ENCODE data around the gene ITLN1.

Gene ITLN1

DNA sequence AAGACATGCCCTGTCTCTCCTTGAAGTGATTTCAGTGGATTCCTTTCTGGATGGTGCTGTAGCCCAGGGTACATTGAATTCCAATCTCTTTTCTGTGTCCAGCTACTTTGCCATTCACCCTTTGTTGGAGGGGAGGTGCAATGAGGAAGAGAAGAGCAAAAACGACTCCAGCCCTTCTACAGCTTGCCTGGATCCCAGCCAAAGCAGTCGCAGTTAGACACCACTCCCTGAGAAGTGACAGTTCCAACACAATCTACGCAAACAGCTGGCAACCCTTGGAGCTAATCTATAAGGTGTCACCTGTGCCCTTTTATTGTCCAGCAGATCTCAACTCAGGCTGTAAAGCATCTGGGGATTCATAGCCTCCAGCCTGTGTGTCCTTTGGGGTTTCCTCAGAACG, 26.9 kb downstream of the ITLN1 start:
- DNase-seq (ENCODE audit: low read depth in 2 of 2) = no peak

DNA sequence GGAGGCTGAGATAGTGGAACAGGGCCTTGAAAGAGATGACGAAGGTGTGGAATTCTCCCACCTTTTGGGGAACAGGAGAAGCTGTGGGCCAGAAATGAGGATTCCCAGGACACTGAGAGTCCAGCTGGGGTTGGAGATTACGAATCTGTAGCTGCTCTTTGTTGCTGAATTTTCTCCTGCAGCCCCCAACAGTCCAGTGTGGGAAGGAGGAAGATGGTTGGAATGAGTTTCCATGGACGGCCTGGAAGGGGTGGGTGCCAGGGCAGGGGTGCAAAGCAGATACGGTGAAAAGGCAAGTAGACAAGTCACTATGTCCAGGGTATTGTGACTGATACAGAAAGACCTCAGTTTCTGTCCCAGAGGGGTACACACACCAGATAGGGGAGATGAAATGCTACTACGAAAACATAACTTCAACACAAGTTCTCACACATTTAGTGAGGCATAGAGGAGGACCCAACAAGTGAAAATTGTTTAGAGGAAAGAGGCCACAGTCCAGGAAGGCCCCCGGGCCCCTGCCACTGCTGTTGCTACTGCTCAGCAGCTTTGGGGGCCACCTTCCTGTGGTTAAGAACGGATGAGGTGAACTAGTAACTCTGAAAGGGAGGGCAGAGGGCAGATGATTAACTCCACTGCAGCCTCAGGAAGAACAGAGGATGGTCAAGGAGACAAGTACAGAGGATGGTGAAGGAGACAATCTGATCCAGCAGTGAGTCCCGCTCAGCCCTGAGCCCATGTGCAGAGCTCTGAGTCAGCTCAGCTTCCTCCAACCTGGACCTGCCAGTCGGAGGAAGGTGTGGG, 29.6 kb downstream of the ITLN1 start:
- no peak for DNase-seq (ENCODE audit: low read depth in 2 of 2)

DNA sequence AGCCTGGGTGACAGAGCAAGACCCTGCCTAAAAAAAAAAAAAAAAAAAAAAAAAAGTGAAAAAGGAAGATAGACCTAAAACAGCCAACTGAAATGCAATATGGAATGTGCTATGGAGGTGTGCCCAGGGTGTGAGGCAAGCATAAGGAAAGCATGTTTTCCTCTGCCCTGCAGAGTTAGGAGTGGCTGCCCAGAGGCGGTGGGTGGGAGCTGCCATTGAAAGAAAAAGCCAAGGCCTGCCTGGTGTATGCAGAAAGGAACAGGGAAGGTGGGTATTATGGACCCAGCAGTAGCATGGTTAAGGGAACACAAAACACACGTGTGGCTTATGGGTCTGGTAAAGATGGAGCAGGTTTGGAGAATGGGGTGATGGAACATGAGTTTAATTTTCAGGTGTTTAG, 31.2 kb downstream of the ITLN1 start:
- DNase-seq (ENCODE audit: low read depth in 2 of 2) = no peak

DNA sequence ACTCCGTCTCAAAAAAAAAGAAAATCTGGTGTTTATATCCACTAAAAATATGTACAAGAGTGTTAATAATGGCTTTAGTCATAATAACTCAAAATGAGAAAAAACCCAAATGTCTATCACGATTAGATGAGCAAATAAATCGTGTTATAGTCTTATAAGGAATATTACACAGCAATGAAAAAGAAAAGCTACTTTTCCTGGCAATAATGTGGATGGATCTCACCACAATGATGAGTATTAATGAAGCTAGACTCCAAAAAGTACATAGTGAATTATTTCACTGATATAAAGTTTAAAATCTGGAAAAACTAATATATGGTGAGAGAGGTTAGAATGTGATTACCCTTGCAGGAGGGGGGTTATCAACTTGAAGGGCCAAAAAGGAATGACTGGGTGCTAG, 32.0 kb downstream of the ITLN1 start:
- no peak for DNase-seq (ENCODE audit: low read depth in 2 of 2)

DNA sequence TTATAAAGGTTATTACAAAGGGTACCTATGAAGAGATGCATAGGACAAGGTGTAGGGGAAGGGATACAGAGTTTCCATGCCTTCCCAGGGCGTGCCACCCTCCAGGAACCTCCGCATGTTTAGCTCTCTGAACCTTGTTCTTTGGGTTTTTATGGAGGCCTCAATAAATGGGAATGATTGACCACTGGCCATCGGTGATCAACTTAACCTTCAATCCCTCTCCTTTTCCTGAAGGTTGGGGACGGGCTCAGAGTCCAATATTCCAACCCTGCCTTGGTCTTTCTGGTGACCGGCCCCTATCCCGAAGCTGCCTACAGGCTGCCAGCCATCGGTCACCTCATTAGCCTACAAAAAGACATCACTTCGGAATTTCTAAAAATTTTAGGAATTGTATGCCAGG, 34.0 kb downstream of the ITLN1 start:
- no peak for DNase-seq (ENCODE audit: low read depth in 2 of 2)

DNA sequence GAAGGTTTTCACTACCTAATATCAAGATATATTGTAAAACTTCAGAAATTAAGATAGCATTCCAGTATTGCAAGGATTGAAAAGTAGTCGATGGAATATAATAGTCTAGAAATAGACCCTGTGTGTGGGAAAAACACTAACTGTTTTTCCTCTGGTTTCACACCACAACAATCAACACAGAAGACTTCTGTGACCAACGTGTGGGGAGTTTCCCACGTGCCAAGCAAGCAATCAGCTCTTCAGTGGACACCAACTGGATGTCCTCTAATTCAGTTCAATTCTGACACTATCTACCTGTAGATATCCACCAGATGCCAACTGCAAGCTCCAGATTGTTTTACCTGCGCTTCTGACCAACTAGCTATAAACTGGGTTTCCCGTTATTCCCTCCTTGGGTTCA, 34.4 kb downstream of the ITLN1 start:
- DNase-seq (ENCODE audit: low read depth in 2 of 2) = no peak

DNA sequence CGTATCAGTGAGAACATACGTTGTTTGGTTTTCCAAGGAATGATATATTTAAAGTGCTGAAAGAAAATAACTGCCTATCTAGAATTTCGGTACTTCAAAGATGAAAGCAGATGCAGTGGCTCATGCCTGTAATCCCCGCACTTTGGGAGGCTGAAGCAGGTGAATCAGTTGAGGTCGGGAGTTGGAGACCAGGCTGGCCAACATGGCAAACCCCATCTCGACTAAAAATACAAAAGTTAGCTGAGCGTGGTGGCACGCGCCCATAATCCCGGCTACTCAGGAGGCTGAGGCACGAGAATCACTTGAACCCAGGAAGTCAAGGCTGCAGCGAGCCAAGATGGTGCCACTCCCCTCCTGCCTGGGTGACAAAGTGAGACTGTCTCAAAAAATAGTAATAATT, 38.7 kb downstream of the ITLN1 start:
- DNase-seq (ENCODE audit: low read depth in 2 of 2) = no peak

DNA sequence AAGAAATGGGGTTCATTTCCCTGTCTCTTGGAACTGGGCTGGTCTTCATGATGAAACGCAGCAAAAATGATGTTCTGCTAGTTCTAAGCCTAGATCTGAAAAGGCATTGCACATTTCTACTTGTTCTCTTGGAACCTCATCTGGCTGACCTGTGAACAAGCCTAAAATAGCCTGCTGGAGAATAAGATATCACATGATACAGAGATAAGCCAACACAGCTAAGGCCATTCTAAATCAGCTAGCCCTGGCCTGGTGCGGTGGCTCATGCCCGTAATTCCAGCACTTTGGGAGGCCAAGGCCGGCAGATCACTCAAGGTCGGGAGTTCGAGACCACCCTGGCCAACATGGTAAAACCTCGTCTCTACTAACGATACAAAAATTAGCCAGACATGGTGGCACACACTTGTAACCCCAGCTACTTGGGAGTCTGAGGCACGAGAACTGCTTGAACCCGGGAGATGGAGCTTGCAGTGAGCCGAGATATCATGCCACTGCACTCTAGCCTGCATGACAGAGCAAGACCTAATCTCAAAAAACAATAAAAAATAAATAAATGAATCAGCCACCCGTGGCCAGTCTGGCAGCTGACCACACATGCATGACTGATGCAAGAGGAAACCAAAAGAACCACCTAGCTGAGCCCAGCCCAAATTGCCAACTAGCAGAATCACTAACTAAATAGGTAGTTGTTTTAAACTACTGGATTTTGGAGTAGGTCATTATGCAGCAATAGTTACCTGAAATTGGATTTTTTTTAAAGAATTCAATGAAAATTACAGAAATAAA, 40.3 kb downstream of the ITLN1 start:
- no peak for DNase-seq (ENCODE audit: low read depth in 2 of 2)

DNA sequence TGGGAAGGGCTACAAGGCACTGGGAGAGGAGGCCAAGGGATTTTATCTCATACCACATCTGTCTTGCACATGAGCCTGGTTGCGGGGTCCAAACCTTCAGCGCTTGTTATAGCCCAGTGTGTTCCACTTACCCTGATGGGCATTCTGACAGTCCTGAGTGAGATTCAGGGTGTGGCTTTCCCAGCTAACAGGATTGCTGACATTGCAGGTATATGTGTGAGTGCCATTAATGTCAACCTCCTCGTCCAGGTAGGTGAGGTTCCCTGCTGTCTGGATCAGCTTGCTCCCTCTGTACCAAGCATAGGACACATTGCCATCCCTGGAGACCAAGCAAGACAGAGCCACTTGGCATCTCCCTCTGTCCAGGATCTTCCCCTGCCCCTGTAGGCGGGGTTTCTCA, 43.9 kb downstream of the ITLN1 start:
- no peak for DNase-seq (ENCODE audit: low read depth in 2 of 2)

DNA sequence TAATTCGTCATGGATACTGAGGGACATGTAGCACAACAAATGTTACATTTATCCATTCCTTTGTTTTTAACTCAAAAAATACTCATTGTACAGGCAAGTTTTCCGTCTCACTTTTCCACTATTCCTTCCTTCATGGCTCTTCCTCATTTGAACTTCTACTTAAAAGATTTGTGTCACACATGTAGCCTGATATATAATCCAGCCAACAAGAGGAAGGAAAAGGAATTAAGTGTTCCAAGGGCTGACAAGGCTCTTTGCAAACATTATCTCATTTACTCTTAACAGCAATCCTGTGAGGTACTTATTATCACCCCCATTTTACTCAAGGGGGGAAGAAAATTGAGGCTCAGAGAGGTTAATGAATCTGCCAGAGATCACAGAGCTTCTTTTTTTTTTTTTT, 45.2 kb downstream of the ITLN1 start:
- no peak for DNase-seq (ENCODE audit: low read depth in 2 of 2)

DNA sequence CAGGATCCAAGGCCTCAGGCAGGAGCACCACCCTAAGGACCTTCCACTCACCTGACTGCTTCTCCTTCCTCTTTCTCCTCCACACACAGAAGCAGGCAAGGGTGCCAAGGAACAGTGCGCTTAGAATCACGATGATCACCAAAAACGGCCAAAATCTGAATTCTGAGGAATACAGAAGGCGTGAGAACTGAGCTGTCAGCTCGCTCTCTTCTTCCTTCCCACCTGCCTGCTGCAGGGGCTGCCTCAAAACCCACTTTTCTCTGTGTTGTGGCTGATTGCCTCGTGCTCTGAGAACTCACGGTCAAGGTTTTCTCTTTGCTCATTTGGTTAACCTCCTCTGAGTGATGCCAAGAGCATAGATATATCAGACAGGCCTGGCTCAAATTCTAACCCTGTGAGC, 46.1 kb downstream of the ITLN1 start:
- DNase-seq (ENCODE audit: low read depth in 2 of 2) = no peak

DNA sequence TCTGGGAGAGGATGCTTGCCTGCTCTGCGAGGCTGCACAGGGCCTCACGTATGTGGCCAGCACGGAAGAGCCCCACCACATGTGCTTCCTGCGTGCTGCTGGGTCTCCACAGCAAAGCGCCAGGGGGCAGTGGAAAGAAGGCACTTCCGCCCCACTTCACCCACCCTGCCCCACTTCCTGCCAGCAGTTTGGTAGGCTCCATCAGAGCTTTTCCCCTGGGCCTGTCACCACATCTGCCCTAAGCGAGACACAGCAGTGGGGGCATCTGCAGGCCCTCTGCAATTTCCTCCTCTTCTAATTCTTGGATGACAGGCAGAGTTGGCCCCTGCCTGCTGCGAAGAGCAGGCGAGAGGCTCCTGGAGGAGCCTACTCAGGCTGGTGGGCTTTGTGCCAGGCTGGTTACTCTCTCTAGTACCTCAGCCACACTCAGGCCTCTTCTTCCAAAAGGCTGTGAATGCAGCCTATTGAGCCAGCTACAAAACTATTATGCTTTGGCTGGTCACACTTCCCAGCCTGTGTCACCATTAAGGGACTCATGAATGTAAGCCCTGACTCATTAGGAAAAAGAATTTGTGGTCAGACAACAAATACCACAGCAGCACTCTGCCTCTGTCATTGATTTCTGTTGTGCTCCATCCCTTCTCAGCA, 47.3 kb downstream of the ITLN1 start:
- DNase-seq (ENCODE audit: low read depth in 2 of 2) = peak; percentile 52 to 59

DNA sequence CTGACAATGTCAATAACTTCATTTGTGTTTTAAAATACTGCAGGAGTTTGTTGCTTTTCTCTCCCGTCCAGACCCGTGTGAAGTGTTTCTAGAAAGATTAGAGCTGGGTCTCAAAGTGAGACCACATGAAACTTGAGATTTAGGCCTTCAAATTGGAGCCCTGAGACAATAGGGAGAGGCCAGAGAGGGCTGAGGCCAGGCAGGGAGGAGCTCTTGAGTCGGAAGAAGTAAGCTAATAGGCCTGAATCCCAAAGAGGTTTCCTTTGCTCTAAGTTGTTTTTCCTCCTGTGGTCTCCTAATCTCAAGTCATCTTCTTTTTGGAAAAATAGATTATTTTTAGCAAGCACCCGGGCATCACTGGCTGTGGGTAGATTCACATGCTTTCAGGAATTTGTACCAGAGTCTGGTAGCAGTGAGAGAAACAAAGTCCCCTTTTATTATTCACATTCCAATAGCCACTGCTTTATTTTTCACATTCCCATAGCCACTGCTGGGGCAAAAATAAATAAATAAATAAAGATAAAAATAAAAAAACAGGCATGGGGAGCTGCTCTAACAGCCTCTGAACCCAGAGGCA, 47.9 kb downstream of the ITLN1 start:
- DNase-seq (ENCODE audit: low read depth in 2 of 2) = no peak

DNA sequence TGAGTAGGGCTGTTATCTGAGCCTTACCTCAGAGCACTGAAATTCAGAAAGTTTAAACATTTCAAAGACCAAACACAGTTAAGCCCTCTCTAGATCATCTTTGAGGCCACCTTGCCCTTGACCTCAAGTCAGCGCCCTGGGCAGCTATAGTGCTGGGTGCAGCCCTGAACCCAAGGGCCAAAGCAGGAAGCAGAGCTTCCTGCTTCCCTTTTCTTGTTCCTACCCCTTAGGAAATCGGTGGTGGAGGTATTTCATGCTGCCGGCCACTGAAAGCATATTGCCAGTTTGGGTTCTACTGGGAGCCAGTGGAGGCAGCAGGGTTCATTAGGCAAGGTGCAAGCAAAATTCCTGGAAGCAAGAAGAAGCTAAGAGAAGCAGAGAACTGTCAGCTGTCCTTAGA, 48.4 kb downstream of the ITLN1 start:
- no peak for DNase-seq (ENCODE audit: low read depth in 2 of 2)

DNA sequence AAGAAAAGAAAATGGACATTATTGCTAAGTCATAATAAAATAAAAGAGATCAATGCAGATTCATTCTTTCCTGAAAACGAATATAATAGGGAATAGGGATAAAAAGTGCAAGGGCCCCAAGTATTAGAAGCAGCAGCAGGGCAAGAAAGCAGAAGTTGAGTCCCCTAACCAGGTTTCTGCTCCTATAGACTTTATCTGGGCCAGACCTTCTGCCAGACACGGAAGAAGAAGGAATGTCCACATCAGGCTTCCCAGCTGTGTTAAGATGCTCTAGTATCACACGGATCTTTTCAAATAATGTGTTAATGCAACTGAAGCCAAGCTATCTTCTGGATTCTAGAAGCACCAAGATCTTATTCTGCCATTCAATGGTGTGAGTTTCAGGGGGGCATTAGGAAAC, 49.2 kb downstream of the ITLN1 start:
- DNase-seq (ENCODE audit: low read depth in 2 of 2) = no peak

DNA sequence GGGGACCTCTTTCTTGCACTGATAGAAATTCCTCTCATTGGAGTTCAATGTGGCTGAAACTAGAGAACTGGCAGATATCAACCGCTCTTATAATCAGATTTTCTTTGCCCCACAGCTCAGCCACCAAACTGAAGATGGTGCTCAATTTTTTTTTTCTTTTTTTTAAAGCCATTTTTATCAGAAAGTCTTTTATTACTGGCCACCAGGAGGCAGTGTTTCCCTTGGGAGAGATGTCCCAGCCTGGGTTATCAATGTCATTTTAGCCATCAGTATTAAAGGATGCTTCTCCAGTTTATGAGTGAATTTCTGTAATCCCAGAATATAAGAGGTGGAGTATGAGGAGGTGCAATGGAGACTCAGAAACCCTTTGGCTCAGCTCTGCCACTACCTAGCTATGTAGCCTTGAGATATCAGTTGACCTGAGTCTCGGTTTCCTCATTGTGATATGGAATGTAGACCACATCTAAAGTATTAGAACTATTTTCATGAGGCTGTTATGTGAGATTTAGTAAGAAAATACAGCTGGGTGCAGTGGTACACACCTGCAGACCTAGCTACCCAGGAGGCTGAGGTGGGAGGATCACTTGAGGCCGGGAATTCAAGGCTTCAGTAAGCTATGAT, 49.9 kb downstream of the ITLN1 start:
- no peak for DNase-seq (ENCODE audit: low read depth in 2 of 2)

DNA sequence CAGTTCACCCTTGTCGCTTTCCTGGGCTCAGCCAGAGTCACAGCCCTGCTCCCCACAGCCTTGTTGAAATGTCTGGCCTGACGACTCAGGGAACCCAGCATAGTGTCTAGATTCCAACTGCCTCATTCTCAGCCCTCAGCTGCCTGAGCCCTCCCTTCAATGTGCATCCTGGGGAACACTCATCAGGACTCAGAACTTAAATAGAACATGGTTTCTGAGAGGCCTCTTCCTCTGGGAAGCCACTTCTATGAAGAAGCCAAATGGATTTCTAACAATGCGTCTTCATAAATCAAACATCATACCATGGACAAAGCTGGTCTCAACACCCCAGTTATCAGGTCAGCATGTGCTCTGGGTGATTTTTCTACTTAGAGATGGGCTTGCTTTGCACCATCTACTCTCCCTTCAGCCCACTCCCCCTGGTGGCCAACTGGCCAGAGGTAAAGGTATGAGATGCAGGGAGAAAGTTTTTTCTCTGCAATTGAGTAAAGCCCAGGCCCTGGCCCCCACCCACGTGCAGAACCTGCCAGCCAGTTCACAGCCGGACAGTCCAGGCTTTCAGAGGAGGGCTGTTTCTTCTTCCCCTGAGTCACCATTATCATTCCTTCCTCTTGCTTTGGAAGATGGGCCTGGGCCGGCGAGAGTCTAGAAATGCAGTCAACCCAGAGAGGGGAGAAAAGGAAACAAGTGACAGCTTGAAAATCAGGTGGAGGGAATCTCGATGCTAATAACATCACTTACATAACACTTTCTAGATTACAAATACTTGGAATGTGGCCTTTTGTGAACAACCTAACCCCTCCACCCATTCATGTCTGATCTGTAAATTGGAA, 54.4 kb downstream of the ITLN1 start:
- peak; percentile 43 to 78 for DNase-seq (ENCODE audit: low read depth in 2 of 2)

DNA sequence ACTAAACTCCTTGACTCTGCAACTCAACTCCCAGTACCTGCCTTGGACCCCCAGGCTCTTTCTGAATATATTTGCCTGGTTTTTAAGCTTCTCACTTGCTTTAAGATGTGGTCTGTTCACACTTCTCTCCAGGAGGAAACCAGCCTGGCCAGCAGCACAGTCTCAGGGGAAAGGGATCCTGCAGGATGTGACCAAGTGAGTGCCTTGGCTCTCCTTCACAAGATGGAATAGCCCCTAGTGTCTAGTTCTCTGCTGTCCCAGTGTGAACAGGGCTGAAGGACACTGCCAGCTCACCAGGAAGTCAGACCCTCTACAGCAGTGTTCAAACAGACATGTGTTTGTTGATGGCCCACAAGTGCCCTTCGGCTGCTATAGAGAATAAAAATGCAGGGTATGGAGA, 55.2 kb downstream of the ITLN1 start:
- DNase-seq (ENCODE audit: low read depth in 2 of 2) = no peak

DNA sequence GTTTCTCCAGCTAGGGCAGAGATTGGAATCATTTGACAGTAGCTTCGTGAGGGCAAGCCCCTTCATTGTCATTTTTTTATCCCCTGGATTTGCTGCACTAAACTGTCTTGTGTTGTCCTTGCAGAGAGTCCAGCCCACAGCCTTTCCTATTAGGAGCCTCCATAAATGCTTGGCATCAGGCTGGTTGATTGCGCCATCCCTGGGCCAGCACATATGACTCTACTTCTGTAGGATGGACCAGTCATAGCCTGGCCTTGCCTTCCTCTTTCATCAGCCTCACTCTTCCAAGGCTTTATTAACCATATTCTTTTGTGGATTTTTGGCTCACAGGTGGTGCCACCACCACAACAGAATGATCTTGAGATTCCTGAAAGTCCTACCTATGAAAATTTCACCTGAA, 57.6 kb downstream of the ITLN1 start:
- no peak for DNase-seq (ENCODE audit: low read depth in 2 of 2)

DNA sequence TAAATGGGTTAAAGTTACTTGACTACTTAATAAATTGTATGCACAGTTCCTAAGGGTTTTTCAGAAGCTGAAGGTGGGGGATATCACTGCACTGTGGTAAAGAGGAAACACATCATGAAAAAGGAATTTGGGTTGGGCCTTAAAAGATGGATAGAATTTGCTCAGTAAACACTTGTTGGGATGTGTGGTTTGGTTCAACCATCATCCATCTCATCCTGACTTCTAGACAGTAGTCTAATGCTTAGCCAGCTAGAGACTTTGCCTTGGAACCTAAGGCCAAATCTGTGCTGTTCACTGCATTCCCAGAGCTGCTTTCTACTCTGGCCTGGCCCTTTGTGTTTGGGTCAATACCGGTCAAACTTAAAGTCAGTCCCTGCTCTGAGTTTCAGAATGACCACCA, 58.4 kb downstream of the ITLN1 start:
- DNase-seq (ENCODE audit: low read depth in 2 of 2) = no peak

Measured in stimulated activated CD4-positive, alpha-beta T cell treated with anti-CD3 and anti-CD28 coated beads, Interleukin-12 subunit alpha, Interleukin-12 subunit beta, amount 100 ng/mL, for 24 hours (primary cell).